NT2/D1 (cell line): ENCODE measurements around the gene KCTD2.

ENCODE experiments used
- YY1 ChIP-seq: IDR thresholded peaks from 2 replicates; pipeline ENCODE4 v1.6.1; 2011; ENCODE audit not compliant: insufficient read length, insufficient read depth
- ZNF274 ChIP-seq: IDR thresholded peaks from 2 replicates; pipeline ENCODE4 v1.6.1; 2011; ENCODE audit warnings: mild to moderate bottlenecking, low read depth, low read length

DNA sequence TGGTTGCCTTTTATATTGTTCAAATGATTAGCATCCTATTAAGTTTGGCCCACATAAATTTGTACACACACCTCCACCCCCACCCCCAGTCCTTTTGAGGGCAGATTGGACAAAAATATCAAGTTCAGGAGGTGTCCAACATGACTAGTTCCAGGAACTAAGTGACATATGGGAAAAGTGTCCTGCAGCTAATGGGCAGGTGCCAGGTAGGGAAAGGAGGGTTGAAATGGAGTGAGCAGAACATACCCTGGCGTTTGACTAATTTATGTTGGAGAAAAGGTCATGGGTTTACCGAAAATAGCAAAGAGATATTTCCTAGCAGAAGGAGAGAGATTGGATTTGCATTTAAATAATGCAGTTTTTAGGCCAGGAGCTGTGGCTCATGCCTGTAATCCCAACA, 4.9 kb downstream of the KCTD2 start:
- no peak for TF ChIP-seq ZNF274
- TF ChIP-seq YY1, result no peak
